WI38 (cell line): ENCODE results near the gene DOCK1.

Experiments used
- H3K4me3 ChIP-seq: 2 replicates; pipeline ENCODE4 v1.5.1; 2011; ENCODE audit warnings: low read depth, mild to moderate bottlenecking, control low read depth, low read length
- CTCF ChIP-seq: IDR thresholded peaks from 2 replicates; pipeline ENCODE4 v1.5.1; 2012; ENCODE audit warnings: low read depth, mild to moderate bottlenecking, control low read depth, low read length

Gene DOCK1

GRCh38 chr10:127378628-127379027 is 473.4 kb downstream of the DOCK1 start:
- TF ChIP-seq CTCF, result no peak
- no peak overlapping the region for H3K4me3 ChIP-seq

GRCh38 chr10:127384532-127384931 is 479.3 kb downstream of the DOCK1 start:
- H3K4me3 ChIP-seq, result no peak overlapping the region
- TF ChIP-seq CTCF, result no peak

- TF ChIP-seq CTCF, result no peak
- no peak overlapping the region for H3K4me3 ChIP-seq
These were observed 479.8 kb downstream of the DOCK1 start for GRCh38 chr10:127385066-127385465.

GRCh38 chr10:127386606-127387327 is 481.5 kb downstream of the DOCK1 start:
- no peak for TF ChIP-seq CTCF

GRCh38 chr10:127391875-127392274 is 486.6 kb downstream of the DOCK1 start:
- TF ChIP-seq CTCF, result no peak

More at GRCh38 chr10:127386606-127387327, 481.5 kb downstream of the DOCK1 start:
- no peak overlapping the region for H3K4me3 ChIP-seq

GRCh38 chr10:127392351-127393235 is 487.4 kb downstream of the DOCK1 start:
- no peak for TF ChIP-seq CTCF
- no peak overlapping the region for H3K4me3 ChIP-seq

More at GRCh38 chr10:127391875-127392274, 486.6 kb downstream of the DOCK1 start:
- H3K4me3 ChIP-seq, result no peak overlapping the region
